HepG2 (cell line): ENCODE data around the gene STARD13. TPM values are rescaled to one million over a fixed set of nuclear protein-coding genes. Genes with fewer than 3 reads are reported as not detected.

Source experiments
- ATAC-seq: fragments of 200-7000 bp; cut with Tn5 transposase; 3 replicates; pipeline ENCODE4 v1.9.1; 2020; ENCODE audit warnings: mild to moderate bottlenecking, moderate library complexity
- BruUV-seq: library from RNA; stranded (reverse); fragments of 400-500 nt; replicated peaks from 2 replicates; lab custom pipeline; 2021; lab: Mats Ljungman, UMichigan
- CTCF ChIA-PET: fragments of 300-600 bp; formaldehyde crosslinking; extraction: SDS; loops from one replicate; lab custom pipeline; 2021; ENCODE audit warnings: low total read pairs, inconsistent platforms, low intra/inter-chr PET ratio; lab: Yijun Ruan, JAX
- POLR2A ChIA-PET: fragments of 350-600 bp; sonication (Branson Sonifier 250); formaldehyde crosslinking; loops from one replicate; lab custom pipeline; 2020; ENCODE audit warnings: antibody characterized with exemption, inconsistent platforms; lab: Yijun Ruan, JAX
- DNase-seq: peaks from one replicate; pipeline ENCODE4 v3.0.0-alpha.2; 2015; ENCODE audit warnings: low spot score
- FAIRE-seq: peaks from 3 replicates; lab custom pipeline; 2011; peaks lifted over from hg19 to GRCh38; lab: Jason Lieb, UNC
- H2AFZ ChIP-seq: one replicate; pipeline ENCODE4 v1.6.1; 2011; ENCODE audit warnings: low read length, inconsistent platforms
- H3K27ac ChIP-seq: fragments of 300-600 bp; 3 replicates; pipeline ENCODE4 v1.8.0; 2011; ENCODE audit warnings: mixed run types, mild to moderate bottlenecking, mixed read lengths, low read length, inconsistent platforms; ENCODE audit not compliant: insufficient read depth; ENCODE audit errors: extremely low read length
- H3K27me3 ChIP-seq, 2 experiments: fragments of 200-600 bp in 1 of 2; 2 replicates in 1 of 2; 3 replicates in 1 of 2; pipeline versions ENCODE4 v1.6.0 to v1.8.0; 2011; ENCODE audit warnings: low read length in 2 of 2, mild to moderate bottlenecking in 2 of 2, moderate library complexity in 2 of 2, inconsistent platforms in 1 of 2; ENCODE audit not compliant: insufficient read depth in 2 of 2, control insufficient read depth in 1 of 2
- H3K36me3 ChIP-seq, 2 experiments: fragments of 200-600 bp in 1 of 2; replicated peaks in 1 of 2; 2 replicates in 1 of 2; 3 replicates in 1 of 2; pipeline versions ENCODE4 v1.5.1 to v1.8.0; 2011; ENCODE audit warnings: low read length in 2 of 2, inconsistent platforms in 1 of 2; ENCODE audit not compliant: insufficient read depth in 2 of 2, control insufficient read depth in 1 of 2
- H3K4me1 ChIP-seq: 2 replicates; pipeline ENCODE4 v1.5.1; 2012; ENCODE audit warnings: low read length, inconsistent platforms; ENCODE audit not compliant: insufficient read depth
- H3K4me2 ChIP-seq: 2 replicates; pipeline ENCODE4 v1.6.0; 2011; ENCODE audit warnings: low read depth, low read length, inconsistent platforms
- H3K4me3 ChIP-seq, 3 experiments: fragments of 200-600 bp in 1 of 3; sonication (generic), shearing (Covaris generic) in 1 of 3; replicated peaks in 1 of 3; 2 replicates each; pipeline ENCODE4 v1.5.1; 2011 to 2016; ENCODE audit warnings: low read length in 3 of 3, inconsistent platforms in 2 of 3, low read depth in 2 of 3, mild to moderate bottlenecking in 2 of 3, control low read depth in 1 of 3, mixed read lengths in 1 of 3; ENCODE audit not compliant: insufficient read depth in 1 of 3
- H3K79me2 ChIP-seq: one replicate; pipeline ENCODE4 v1.6.1; 2011; ENCODE audit warnings: low read length, inconsistent platforms; ENCODE audit not compliant: insufficient read depth
- H3K9ac ChIP-seq: 2 replicates; pipeline ENCODE4 v1.6.0; 2011; ENCODE audit warnings: mild to moderate bottlenecking, low read depth, low read length, inconsistent platforms; ENCODE audit not compliant: insufficient read depth
- H3K9me3 ChIP-seq: 2 replicates; pipeline ENCODE4 v1.5.1; 2012; ENCODE audit warnings: mild to moderate bottlenecking, low read length
- H4K20me1 ChIP-seq: 2 replicates; pipeline ENCODE4 v1.6.0; 2011; ENCODE audit warnings: inconsistent platforms, mild to moderate bottlenecking, low read length, moderate library complexity; ENCODE audit not compliant: insufficient read depth
- ADNP ChIP-seq: sonication (generic); formaldehyde crosslinking; IDR thresholded peaks from 2 replicates; pipeline ENCODE4 v1.4.0; 2020; ENCODE audit warnings: missing genetic modification reagents
- CENPX ChIP-seq: sonication (generic); formaldehyde crosslinking; IDR thresholded peaks from 2 replicates; pipeline ENCODE4 v1.9.0; 2021; ENCODE audit warnings: mild to moderate bottlenecking, missing genetic modification reagents, moderate library complexity
- FOXP1 ChIP-seq, 2 experiments: fragments of 450-650 bp in 1 of 2; IDR thresholded peaks; 2 replicates each; pipeline ENCODE4 v1.6.1; 2017 to 2018; ENCODE audit warnings: antibody characterized with exemption in 1 of 2
- GATAD1 ChIP-seq: IDR thresholded peaks from 2 replicates; pipeline ENCODE4 v1.6.1; 2016; ENCODE audit warnings: missing genetic modification reagents, missing compliant biosample characterization
- IKZF1 ChIP-seq: fragments of 450-650 bp; IDR thresholded peaks from 2 replicates; pipeline ENCODE4 v1.7.1; 2016
- KLF15 ChIP-seq: sonication (generic); formaldehyde crosslinking; IDR thresholded peaks from 2 replicates; pipeline ENCODE4 v1.8.1; 2023; ENCODE audit warnings: borderline replicate concordance, mild to moderate bottlenecking, inconsistent platforms, missing genetic modification reagents, mixed read lengths
- KLF16 ChIP-seq, 2 experiments: sonication (generic) in 1 of 2; formaldehyde crosslinking in 1 of 2; IDR thresholded peaks; 2 replicates each; pipeline versions ENCODE4 v1.6.1 to v1.8.0; 2016 to 2023; ENCODE audit warnings: missing genetic modification reagents in 2 of 2, missing compliant biosample characterization in 1 of 2
- SP2 ChIP-seq: sonication (generic); formaldehyde crosslinking; IDR thresholded peaks from 2 replicates; pipeline ENCODE4 v1.5.1; 2020; ENCODE audit warnings: mild to moderate bottlenecking, missing genetic modification reagents
- ZNF264 ChIP-seq: sonication (generic); formaldehyde crosslinking; IDR thresholded peaks from 2 replicates; pipeline ENCODE4 v1.4.0; 2020; ENCODE audit warnings: missing genetic modification reagents
- ZNF317 ChIP-seq: sonication (generic); formaldehyde crosslinking; IDR thresholded peaks from 2 replicates; pipeline ENCODE4 v1.5.0; 2020; ENCODE audit warnings: mild to moderate bottlenecking, missing genetic modification reagents
- ZNF577 ChIP-seq: sonication (generic); formaldehyde crosslinking; IDR thresholded peaks from 2 replicates; pipeline ENCODE4 v1.4.0; 2020; ENCODE audit warnings: mild to moderate bottlenecking, low read depth, missing genetic modification reagents, borderline replicate concordance
- ZNF644 ChIP-seq: IDR thresholded peaks from 2 replicates; pipeline ENCODE4 v1.6.1; 2016; ENCODE audit warnings: low read depth
- WGBS: methylation state at CpG from one replicate; pipeline ENCODE4 v1.1.6; 2017; ENCODE audit warnings: low lambda C conversion rate; 5-methylcytosine and 5-hydroxymethylcytosine counted together
- in situ Hi-C: cut with HindIII; loops from 2 replicates; pipeline ENCODE4 v1.10.0; 2017; ENCODE audit warnings: low pct_unique_long_range_greater_than_20kb; ENCODE audit not compliant: extremely low pct_ligation_motif_present
- intact Hi-C: fragments of 100-400 bp; cut with micrococcal nuclease; formaldehyde crosslinking; loops from one replicate; pipeline ENCODE4 v1.10.0; 2022; ENCODE audit not compliant: unreplicated experiment
- polyA plus RNA-seq, 8 experiments: library from polyadenylated mRNA; depleted of rRNA in 3 of 8; stranded (reverse) in 7 of 8; unstranded in 1 of 8; fragments of >200 nt; fragmentation: Illumina TruSeq in 4 of 8; extraction: Trizol in 4 of 8; gene quantifications; 2 replicates each; pipeline versions ENCODE4 v1.2.1 to v1.2.3, GENCODE V29; 2011 to 2016; ENCODE audit warnings: low read depth in 4 of 8, missing spikeins in 1 of 8, mixed read lengths in 1 of 8; ENCODE audit not compliant: insufficient read depth in 1 of 8
- total RNA-seq, 5 experiments: library from RNA; depleted of rRNA; stranded (reverse); fragments of >200 nt; fragmentation: Illumina TruSeq; extraction: Trizol; gene quantifications; 2 replicates each; pipeline ENCODE4 v1.2.3, GENCODE V29; 2016; ENCODE audit warnings: low read depth in 1 of 5
- TF ChIP-seq, protein P1 (sequence below): IDR thresholded peaks from 2 replicates; pipeline ENCODE4 v1.6.1; 2016
- TF ChIP-seq, protein P2 (sequence below): sonication (generic); formaldehyde crosslinking; IDR thresholded peaks from 2 replicates; pipeline ENCODE4 v1.4.0; 2020; ENCODE audit warnings: missing genetic modification reagents
- TF ChIP-seq, protein P3 (sequence below): sonication (generic); formaldehyde crosslinking; IDR thresholded peaks from 2 replicates; pipeline ENCODE4 v1.4.0; 2020; ENCODE audit warnings: missing genetic modification reagents, borderline replicate concordance
- TF ChIP-seq, protein P4 (sequence below): sonication (generic); formaldehyde crosslinking; IDR thresholded peaks from 2 replicates; pipeline ENCODE4 v1.5.0; 2020; ENCODE audit warnings: mild to moderate bottlenecking, missing genetic modification reagents

Gene STARD13
- total and polyA plus RNA-seq, 2 of the 13 experiments (the other 11 are each of a cell fraction or from before 2014, with no cell fraction given) = 12.8 to 14.3 TPM

DNA sequence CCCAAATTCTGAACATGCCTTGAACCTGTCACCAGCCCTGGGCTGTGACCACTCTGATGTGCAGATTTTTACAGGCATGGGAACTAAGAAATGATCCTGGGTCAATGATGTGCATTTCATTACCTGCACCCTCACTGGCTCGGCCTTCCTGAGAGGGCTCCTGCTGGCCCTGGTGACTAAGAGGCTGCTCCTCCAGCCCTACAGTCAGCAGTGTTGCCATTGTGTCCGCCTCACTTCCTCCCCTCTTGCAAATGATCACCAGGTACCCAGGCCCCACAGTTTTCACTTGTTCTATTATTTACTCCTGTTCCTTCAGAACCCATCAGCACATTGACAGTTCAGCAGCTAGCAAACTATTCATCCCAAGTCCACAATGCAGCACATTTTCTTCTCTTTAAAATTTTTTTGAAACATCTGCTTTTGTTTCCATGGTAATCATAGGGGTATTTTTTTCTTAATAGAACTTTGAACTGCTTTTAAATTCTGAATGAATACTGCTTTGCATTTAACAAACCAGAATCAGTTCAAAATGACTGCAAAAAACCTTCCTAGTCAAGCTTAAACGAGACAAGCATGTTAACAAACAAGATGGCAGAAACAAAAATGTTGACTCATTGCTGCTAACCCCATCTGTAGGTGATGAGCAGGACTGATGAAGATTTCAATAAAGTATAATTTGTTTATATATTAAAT lies 29.3 kb downstream of the STARD13 start:
- POLR2A ChIA-PET = interaction anchor here (3.1 kb wide), 1 partner anchor 26 kb away, joined by 29 read pairs; no protein-coding TSS in a partner anchor

More for the DNA sequence above, 29.3 kb downstream of the STARD13 start:
- ATAC-seq = no peak
- DNase-seq = no peak
- intact Hi-C loops (no loop called here), in situ Hi-C loops (no loop called here)
- H3K9ac ChIP-seq = no peak overlapping the region
- CTCF ChIA-PET = no interaction called here
- H3K27me3 ChIP-seq = no peaks in the 10 kb centered on the region
- peaks cover 3 to 22% of the 10 kb centered on the region in 2 experiments; a peak in 4 of 5 replicates for H3K36me3 ChIP-seq
- no peak overlapping the region for H3K4me2 ChIP-seq
- H3K27ac ChIP-seq = no peak overlapping the region
- TF ChIP-seq, protein P1, sequence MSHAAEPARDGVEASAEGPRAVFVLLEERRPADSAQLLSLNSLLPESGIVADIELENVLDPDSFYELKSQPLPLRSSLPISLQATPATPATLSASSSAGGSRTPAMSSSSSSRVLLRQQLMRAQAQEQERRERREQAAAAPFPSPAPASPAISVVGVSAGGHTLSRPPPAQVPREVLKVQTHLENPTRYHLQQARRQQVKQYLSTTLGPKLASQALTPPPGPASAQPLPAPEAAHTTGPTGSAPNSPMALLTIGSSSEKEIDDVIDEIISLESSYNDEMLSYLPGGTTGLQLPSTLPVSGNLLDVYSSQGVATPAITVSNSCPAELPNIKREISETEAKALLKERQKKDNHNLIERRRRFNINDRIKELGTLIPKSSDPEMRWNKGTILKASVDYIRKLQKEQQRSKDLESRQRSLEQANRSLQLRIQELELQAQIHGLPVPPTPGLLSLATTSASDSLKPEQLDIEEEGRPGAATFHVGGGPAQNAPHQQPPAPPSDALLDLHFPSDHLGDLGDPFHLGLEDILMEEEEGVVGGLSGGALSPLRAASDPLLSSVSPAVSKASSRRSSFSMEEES = no peak
- TF ChIP-seq ADNP (CRISPR knock-in tag) (no peak), ZNF644 (CRISPR knock-in tag) (no peak), SP2 (no peak), ZNF577 (no peak), ZNF264 (no peak), ZNF317 (CRISPR knock-in tag) (no peak), IKZF1 (no peak), GATAD1 (CRISPR knock-in tag) (no peak), KLF15 (CRISPR knock-in tag) (no peak), CENPX (CRISPR knock-in tag) (no peak), FOXP1 (IDR thresholded peaks at IDR 0.05) (no peak), FOXP1 (CRISPR knock-in tag; IDR thresholded peaks at IDR 0.05) (no peak), KLF16 (CRISPR knock-in tag; IDR thresholded peaks at IDR 0.05) (no peak)
- TF ChIP-seq, protein P2, sequence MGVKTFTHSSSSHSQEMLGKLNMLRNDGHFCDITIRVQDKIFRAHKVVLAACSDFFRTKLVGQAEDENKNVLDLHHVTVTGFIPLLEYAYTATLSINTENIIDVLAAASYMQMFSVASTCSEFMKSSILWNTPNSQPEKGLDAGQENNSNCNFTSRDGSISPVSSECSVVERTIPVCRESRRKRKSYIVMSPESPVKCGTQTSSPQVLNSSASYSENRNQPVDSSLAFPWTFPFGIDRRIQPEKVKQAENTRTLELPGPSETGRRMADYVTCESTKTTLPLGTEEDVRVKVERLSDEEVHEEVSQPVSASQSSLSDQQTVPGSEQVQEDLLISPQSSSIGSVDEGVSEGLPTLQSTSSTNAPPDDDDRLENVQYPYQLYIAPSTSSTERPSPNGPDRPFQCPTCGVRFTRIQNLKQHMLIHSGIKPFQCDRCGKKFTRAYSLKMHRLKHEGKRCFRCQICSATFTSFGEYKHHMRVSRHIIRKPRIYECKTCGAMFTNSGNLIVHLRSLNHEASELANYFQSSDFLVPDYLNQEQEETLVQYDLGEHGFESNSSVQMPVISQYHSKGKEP (CRISPR knock-in tag) = no peak
- TF ChIP-seq, protein P3, sequence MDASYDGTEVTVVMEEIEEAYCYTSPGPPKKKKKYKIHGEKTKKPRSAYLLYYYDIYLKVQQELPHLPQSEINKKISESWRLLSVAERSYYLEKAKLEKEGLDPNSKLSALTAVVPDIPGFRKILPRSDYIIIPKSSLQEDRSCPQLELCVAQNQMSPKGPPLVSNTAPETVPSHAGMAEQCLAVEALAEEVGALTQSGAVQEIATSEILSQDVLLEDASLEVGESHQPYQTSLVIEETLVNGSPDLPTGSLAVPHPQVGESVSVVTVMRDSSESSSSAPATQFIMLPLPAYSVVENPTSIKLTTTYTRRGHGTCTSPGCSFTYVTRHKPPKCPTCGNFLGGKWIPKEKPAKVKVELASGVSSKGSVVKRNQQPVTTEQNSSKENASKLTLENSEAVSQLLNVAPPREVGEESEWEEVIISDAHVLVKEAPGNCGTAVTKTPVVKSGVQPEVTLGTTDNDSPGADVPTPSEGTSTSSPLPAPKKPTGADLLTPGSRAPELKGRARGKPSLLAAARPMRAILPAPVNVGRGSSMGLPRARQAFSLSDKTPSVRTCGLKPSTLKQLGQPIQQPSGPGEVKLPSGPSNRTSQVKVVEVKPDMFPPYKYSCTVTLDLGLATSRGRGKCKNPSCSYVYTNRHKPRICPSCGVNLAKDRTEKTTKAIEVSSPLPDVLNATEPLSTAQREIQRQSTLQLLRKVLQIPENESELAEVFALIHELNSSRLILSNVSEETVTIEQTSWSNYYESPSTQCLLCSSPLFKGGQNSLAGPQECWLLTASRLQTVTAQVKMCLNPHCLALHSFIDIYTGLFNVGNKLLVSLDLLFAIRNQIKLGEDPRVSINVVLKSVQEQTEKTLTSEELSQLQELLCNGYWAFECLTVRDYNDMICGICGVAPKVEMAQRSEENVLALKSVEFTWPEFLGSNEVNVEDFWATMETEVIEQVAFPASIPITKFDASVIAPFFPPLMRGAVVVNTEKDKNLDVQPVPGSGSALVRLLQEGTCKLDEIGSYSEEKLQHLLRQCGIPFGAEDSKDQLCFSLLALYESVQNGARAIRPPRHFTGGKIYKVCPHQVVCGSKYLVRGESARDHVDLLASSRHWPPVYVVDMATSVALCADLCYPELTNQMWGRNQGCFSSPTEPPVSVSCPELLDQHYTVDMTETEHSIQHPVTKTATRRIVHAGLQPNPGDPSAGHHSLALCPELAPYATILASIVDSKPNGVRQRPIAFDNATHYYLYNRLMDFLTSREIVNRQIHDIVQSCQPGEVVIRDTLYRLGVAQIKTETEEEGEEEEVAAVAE (CRISPR knock-in tag) = no peak
- TF ChIP-seq, protein P4, sequence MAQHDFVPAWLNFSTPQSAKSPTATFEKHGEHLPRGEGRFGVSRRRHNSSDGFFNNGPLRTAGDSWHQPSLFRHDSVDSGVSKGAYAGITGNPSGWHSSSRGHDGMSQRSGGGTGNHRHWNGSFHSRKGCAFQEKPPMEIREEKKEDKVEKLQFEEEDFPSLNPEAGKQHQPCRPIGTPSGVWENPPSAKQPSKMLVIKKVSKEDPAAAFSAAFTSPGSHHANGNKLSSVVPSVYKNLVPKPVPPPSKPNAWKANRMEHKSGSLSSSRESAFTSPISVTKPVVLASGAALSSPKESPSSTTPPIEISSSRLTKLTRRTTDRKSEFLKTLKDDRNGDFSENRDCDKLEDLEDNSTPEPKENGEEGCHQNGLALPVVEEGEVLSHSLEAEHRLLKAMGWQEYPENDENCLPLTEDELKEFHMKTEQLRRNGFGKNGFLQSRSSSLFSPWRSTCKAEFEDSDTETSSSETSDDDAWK (CRISPR knock-in tag) = no peak
- H3K4me3 ChIP-seq = no peak overlapping the region
- no peaks in the 10 kb centered on the region for H4K20me1 ChIP-seq
- no peak for FAIRE-seq
- peaks cover 53% of the 10 kb centered on the region for H3K4me1 ChIP-seq
- H2AFZ ChIP-seq = no peak overlapping the region
- peaks cover 60% of the 10 kb centered on the region for H3K79me2 ChIP-seq
- no TSS peak for BruUV-seq
- no peaks in the 10 kb centered on the region for H3K9me3 ChIP-seq
- WGBS = over 99% methylated on average over 3 of the region's 3 CpGs
